ENCODE measurements around the gene MAML1. TPM values are rescaled to one million over a fixed set of nuclear protein-coding genes. Genes with fewer than 3 reads are reported as not detected.

MAML1 gene
- total RNA-seq, 4 donors from 2014 or later = 31.8 to 51.3 (median 36.8) TPM

GRCh38 chr5:179765400-179765799 lies 32.8 kb downstream of the MAML1 start:
- H3K9me3 ChIP-seq = no peaks in the 10 kb centered on the region
- peaks cover 4 to 91% (median 47%) of the 10 kb centered on the region in 3 donors for H3K4me1 ChIP-seq
- TF ChIP-seq POLR2A (IDR thresholded peaks at IDR 0.05) (no peak), CTCF (IDR thresholded peaks at IDR 0.05) (no peak), POLR2AphosphoS5 (IDR thresholded peaks at IDR 0.05) (no peak), EP300 (IDR thresholded peaks at IDR 0.05) (no peak)
- 33 to 80% methylated on average over 1 to 3 of the region's 13 CpGs for WGBS, 2 donors (ENCODE audit: low coverage in 1 of 2)
- peak overlapping the region in 3 of 4 donors; percentile 65 to 83 (median 78) for H3K27ac ChIP-seq
- peaks cover 0 to 49% of the 10 kb centered on the region in 2 donors for H3K36me3 ChIP-seq
- H3K27me3 ChIP-seq = no peaks in the 10 kb centered on the region
- peak; percentile 53 for ATAC-seq
- no peak overlapping the region for H3K4me3 ChIP-seq

GRCh38 chr5:179766021-179766725 lies 33.6 kb downstream of the MAML1 start:
- WGBS, 2 donors (ENCODE audit: low coverage in 1 of 2) = 60 to 69% methylated on average over 4 to 8 of the region's 20 CpGs
- peaks cover 4 to 85% (median 47%) of the 10 kb centered on the region in 3 donors for H3K4me1 ChIP-seq
- H3K9me3 ChIP-seq = no peaks in the 10 kb centered on the region
- ATAC-seq = no peak
- peaks cover 0 to 57% of the 10 kb centered on the region in 2 donors for H3K36me3 ChIP-seq
- H3K27ac ChIP-seq = peak overlapping the region in 3 of 4 donors; percentile 65 to 83 (median 78)
- H3K27me3 ChIP-seq = no peaks in the 10 kb centered on the region
- no peak overlapping the region for H3K4me3 ChIP-seq
- no peak for TF ChIP-seq CTCF (IDR thresholded peaks at IDR 0.05)
- TF ChIP-seq EP300 (IDR thresholded peaks at IDR 0.05) = no peak
- TF ChIP-seq POLR2AphosphoS5 (IDR thresholded peaks at IDR 0.05) = no peak
- TF ChIP-seq POLR2A (IDR thresholded peaks at IDR 0.05) = no peak

- ATAC-seq = no peak
- Histone ChIP-seq H3K27me3 (no peaks in the 10 kb centered on the region), H3K4me3 (no peak overlapping the region), H3K27ac (peak overlapping the region in 3 of 4 donors; percentile 65 to 83 (median 78)), H3K9me3 (no peaks in the 10 kb centered on the region), H3K36me3 (peaks cover 0 to 64% of the 10 kb centered on the region in 2 donors), H3K4me1 (peaks cover 4 to 78% (median 43%) of the 10 kb centered on the region in 3 donors)
- no peak for TF ChIP-seq POLR2AphosphoS5 (IDR thresholded peaks at IDR 0.05)
- no peak for TF ChIP-seq EP300 (IDR thresholded peaks at IDR 0.05)
- TF ChIP-seq POLR2A (IDR thresholded peaks at IDR 0.05) = no peak
- TF ChIP-seq CTCF (IDR thresholded peaks at IDR 0.05) = no peak
- 52 to 58% methylated on average over 11 to 12 of the region's 12 CpGs for WGBS, 2 donors (ENCODE audit: low coverage in 1 of 2)
Measured at GRCh38 chr5:179766726-179767455, 34.3 kb downstream of the MAML1 start.

GRCh38 chr5:179767496-179768100 lies 35.0 kb downstream of the MAML1 start:
- H3K9me3 ChIP-seq = no peaks in the 10 kb centered on the region
- ATAC-seq = no peak
- H3K4me1 ChIP-seq = peaks cover 4 to 71% (median 36%) of the 10 kb centered on the region in 3 donors
- H3K36me3 ChIP-seq = peaks cover 0 to 71% of the 10 kb centered on the region in 2 donors
- no peaks in the 10 kb centered on the region for H3K27me3 ChIP-seq
- WGBS, 2 donors (ENCODE audit: low coverage in 1 of 2) = 85 to 86% methylated on average over 8 to 9 of the region's 9 CpGs
- no peak overlapping the region for H3K27ac ChIP-seq
- TF ChIP-seq POLR2AphosphoS5 (IDR thresholded peaks at IDR 0.05) (no peak), POLR2A (IDR thresholded peaks at IDR 0.05) (no peak), CTCF (IDR thresholded peaks at IDR 0.05) (no peak), EP300 (IDR thresholded peaks at IDR 0.05) (no peak)
- H3K4me3 ChIP-seq = no peak overlapping the region

All from gastroesophageal sphincter (tissue), 4 donors.